ENCODE results near the gene KIF3A. TPM values are rescaled to one million over a fixed set of nuclear protein-coding genes. Genes with fewer than 3 reads are reported as not detected.

Gene KIF3A
- total RNA-seq, 1 experiment from 2014 or later: 12.7 TPM

DNA sequence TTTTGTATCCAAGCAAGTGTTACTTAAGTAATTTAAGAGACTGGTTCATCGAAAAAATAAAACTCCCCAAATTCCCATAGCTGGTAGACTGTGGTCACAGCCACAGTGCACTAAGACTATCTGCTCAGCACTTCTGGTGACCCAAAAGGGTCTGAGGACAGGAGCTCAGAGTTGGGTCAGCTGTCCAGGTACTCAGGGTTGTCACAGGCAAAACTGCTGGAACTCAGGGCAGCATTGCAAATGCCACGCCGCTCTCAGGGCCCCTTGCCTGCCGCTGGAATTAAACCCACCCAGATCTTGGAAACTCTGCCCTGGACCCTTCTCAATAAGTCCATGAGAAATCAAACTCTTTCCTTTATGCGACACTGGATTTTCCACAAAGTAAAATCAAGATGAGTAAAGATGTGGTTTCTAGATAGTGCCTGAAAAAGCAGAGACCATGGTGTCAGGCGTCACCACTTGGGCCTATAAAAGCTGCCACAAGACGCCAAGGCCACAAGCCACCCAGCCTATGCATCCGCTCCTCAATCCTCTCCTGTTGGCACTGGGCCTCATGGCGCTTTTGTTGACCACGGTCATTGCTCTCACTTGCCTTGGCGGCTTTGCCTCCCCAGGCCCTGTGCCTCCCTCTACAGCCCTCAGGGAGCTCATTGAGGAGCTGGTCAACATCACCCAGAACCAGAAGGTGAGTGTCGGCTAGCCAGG is 79.5 kb downstream of the KIF3A start, which contains the start of gene IL13 (continued):
- TF ChIP-seq JUND (IDR thresholded peaks at IDR 0.05) (no peak), ZNF274 (IDR thresholded peaks at IDR 0.05; ENCODE audit: low read depth, low read length) (no peak), EZH2phosphoT487 (IDR thresholded peaks at IDR 0.05; ENCODE audit: borderline replicate concordance) (no peak), MAX (IDR thresholded peaks at IDR 0.05) (no peak), CEBPB (IDR thresholded peaks at IDR 0.05; ENCODE audit: low read depth) (no peak), SRF (IDR thresholded peaks at IDR 0.05; ENCODE audit: low read depth) (no peak)

- Histone ChIP-seq H2AFZ (ENCODE audit: low read depth, low read length, poor library complexity, severe bottlenecking) (no peak overlapping the region), H3K9ac (ENCODE audit: low read length) (no peak overlapping the region), H3K27ac (ENCODE audit: low read depth, low read length) (no peak overlapping the region), H3K4me3 (replicated peaks in 1 of 2; ENCODE audit: low read depth in 1 of 2, low read length in 2 of 2) (no peak overlapping the region), H3K4me1 (ENCODE audit: control insufficient read depth in 1 of 2, insufficient read depth in 2 of 2, low read length in 2 of 2) (no peaks in the 10 kb centered on the region), H4K20me1 (ENCODE audit: insufficient read depth) (no peaks in the 10 kb centered on the region), H3K27me3 (ENCODE audit: insufficient read depth, low read length) (no peaks in the 10 kb centered on the region), H3K9me2 (ENCODE audit: insufficient read depth) (no peaks in the 10 kb centered on the region), H3K9me3 (ENCODE audit: control insufficient read depth in 1 of 2, insufficient read depth in 1 of 2, low read depth in 1 of 2, low read length in 2 of 2) (no peaks in the 10 kb centered on the region), H3K4me2 (ENCODE audit: low read length) (no peak overlapping the region), H3K36me3 (ENCODE audit: control insufficient read depth in 1 of 2, insufficient read depth in 2 of 2, low read length in 2 of 2) (no peaks in the 10 kb centered on the region), H3K79me2 (ENCODE audit: insufficient read depth, low read length) (no peaks in the 10 kb centered on the region)
- POLR2A ChIA-PET: no interaction called here
- DNase-seq (ENCODE audit: low read depth, low spot score) (no peak), ATAC-seq (no peak)
- RAD21 ChIA-PET (ENCODE audit: low non-redundant PET in 1 of 2, low total read pairs in 2 of 2, uncharacterized antibody in 2 of 2, unreplicated experiment in 2 of 2): no interaction called here
- CTCF ChIA-PET: no interaction called here
- intact Hi-C loops (cut with micrococcal nuclease): no loop called here
- BruUV-seq (replicated peaks): no TSS peak
- TF ChIP-seq SIN3A (IDR thresholded peaks at IDR 0.05; ENCODE audit: low read depth) (no peak), POLR2A (IDR thresholded peaks at IDR 0.05; ENCODE audit: borderline replicate concordance, extremely low read depth, insufficient read depth, insufficient read length) (no peak), TCF7L2 (IDR thresholded peaks at IDR 0.05; ENCODE audit: borderline replicate concordance, extremely low read depth, insufficient read depth, insufficient read length) (no peak), MAX (IDR thresholded peaks at IDR 0.05) (no peak), ZFX (IDR thresholded peaks at IDR 0.05) (no peak), YY1 (IDR thresholded peaks at IDR 0.05; ENCODE audit: extremely low read depth, insufficient replicate concordance, low read depth, low read length) (no peak), POLR2AphosphoS5 (IDR thresholded peaks at IDR 0.05; ENCODE audit: low read depth, low read length) (no peak), SP1 (IDR thresholded peaks at IDR 0.05; ENCODE audit: low read depth) (no peak), EGR1 (IDR thresholded peaks at IDR 0.05; ENCODE audit: low read depth) (no peak), ELF1 (IDR thresholded peaks at IDR 0.05; ENCODE audit: borderline replicate concordance, low read depth) (no peak), ATF3 (IDR thresholded peaks at IDR 0.05) (no peak), JUND (IDR thresholded peaks at IDR 0.05) (no peak), SRF (IDR thresholded peaks at IDR 0.05; ENCODE audit: low read depth) (no peak), RAD21 (IDR thresholded peaks at IDR 0.05; ENCODE audit: low read depth) (no peak), EZH2 (IDR thresholded peaks at IDR 0.05) (no peak), FOSL1 (IDR thresholded peaks at IDR 0.05; ENCODE audit: low read depth) (no peak)
- TF ChIP-seq, protein P1, sequence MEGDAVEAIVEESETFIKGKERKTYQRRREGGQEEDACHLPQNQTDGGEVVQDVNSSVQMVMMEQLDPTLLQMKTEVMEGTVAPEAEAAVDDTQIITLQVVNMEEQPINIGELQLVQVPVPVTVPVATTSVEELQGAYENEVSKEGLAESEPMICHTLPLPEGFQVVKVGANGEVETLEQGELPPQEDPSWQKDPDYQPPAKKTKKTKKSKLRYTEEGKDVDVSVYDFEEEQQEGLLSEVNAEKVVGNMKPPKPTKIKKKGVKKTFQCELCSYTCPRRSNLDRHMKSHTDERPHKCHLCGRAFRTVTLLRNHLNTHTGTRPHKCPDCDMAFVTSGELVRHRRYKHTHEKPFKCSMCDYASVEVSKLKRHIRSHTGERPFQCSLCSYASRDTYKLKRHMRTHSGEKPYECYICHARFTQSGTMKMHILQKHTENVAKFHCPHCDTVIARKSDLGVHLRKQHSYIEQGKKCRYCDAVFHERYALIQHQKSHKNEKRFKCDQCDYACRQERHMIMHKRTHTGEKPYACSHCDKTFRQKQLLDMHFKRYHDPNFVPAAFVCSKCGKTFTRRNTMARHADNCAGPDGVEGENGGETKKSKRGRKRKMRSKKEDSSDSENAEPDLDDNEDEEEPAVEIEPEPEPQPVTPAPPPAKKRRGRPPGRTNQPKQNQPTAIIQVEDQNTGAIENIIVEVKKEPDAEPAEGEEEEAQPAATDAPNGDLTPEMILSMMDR (IDR thresholded peaks at IDR 0.05 in 2 of 3, conservative IDR thresholded peaks at IDR 0.05 in 1 of 3; ENCODE audit: borderline replicate concordance in 1 of 3, insufficient read depth in 1 of 3, low read depth in 2 of 3, low read length in 2 of 3): no peak
Observed at GRCh38 chr5:132656774-132657355, 80.5 kb downstream of the KIF3A start.
